ENCODE results near the gene FRK.

Gene FRK, protein sequence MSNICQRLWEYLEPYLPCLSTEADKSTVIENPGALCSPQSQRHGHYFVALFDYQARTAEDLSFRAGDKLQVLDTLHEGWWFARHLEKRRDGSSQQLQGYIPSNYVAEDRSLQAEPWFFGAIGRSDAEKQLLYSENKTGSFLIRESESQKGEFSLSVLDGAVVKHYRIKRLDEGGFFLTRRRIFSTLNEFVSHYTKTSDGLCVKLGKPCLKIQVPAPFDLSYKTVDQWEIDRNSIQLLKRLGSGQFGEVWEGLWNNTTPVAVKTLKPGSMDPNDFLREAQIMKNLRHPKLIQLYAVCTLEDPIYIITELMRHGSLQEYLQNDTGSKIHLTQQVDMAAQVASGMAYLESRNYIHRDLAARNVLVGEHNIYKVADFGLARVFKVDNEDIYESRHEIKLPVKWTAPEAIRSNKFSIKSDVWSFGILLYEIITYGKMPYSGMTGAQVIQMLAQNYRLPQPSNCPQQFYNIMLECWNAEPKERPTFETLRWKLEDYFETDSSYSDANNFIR

DNA sequence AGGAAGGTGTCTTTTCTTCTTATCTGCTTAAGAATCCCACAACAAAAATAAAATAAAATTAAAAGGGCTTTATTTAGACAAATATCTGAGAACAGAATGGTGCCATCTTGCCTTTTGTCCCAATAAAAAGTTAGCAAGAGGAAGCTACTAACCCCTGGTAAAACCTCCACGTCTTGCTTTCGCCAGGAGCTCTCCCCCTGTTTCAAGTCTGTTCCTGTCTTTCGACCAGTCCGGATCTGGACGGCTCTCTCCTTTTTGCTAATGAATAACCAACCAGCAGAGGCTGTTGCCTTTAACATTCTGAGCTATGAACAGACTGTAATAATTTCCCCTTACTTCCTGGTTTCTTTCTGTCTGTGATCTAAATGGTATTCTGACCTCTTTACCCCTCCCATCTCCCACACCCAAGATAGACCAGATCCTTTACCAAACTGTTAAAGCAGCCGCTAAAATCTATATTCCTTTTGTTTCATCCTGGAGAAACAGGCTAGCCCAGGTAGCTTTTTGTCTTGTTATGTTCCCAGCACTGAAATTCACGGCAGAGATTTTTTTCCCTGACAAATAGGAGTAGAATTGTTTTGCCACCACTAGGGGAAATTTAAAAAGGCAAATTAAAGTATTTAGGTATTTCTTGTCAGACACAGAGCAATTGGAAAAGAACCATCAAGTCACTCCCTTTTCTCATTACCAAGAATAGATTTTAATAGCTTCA is at the start of gene FRK:
Gene FRK (minus strand): TSS at position 320 of the 712 bp plus-strand sequence. CDS start 580 bp downstream, outside the sequence.
- peak; percentile 23 for DNase-seq (ENCODE audit: low read depth, low spot score)
- no peak within 1 kb of the TSS for H3K4me3 ChIP-seq (ENCODE audit: low read depth, low read length)
- TF ChIP-seq, protein P1, sequence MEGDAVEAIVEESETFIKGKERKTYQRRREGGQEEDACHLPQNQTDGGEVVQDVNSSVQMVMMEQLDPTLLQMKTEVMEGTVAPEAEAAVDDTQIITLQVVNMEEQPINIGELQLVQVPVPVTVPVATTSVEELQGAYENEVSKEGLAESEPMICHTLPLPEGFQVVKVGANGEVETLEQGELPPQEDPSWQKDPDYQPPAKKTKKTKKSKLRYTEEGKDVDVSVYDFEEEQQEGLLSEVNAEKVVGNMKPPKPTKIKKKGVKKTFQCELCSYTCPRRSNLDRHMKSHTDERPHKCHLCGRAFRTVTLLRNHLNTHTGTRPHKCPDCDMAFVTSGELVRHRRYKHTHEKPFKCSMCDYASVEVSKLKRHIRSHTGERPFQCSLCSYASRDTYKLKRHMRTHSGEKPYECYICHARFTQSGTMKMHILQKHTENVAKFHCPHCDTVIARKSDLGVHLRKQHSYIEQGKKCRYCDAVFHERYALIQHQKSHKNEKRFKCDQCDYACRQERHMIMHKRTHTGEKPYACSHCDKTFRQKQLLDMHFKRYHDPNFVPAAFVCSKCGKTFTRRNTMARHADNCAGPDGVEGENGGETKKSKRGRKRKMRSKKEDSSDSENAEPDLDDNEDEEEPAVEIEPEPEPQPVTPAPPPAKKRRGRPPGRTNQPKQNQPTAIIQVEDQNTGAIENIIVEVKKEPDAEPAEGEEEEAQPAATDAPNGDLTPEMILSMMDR (IDR thresholded peaks at IDR 0.05; ENCODE audit: low read depth, low read length) = no peak
- in situ Hi-C loops (cut with HindIII; ENCODE audit: low sequenced_read_pairs) = no loop called here

DNA sequence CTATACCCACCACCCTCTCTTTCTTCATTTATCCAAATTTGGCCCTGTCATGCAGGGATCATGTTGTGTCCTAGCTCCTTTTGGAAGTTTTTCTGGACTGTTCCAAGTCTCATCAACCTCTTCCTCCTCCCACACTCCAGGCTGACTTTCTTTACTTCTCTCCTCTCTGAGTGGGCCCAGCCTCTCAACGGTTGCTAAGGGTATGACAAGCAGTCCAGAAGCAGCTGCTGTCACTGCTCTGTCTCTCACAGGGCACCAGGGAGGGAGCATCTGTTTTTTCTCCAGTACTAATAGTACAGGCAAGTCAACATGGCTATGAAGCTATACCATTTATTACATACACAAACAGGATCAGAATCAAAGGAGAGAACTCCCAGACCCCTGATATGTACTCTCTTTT is 48.1 kb upstream of the FRK start:
- no peak overlapping the region for H3K4me3 ChIP-seq (ENCODE audit: low read depth, low read length)
- TF ChIP-seq, protein P1 (IDR thresholded peaks at IDR 0.05; ENCODE audit: low read depth, low read length) = no peak
- in situ Hi-C loops (cut with HindIII; ENCODE audit: low sequenced_read_pairs) = no loop called here
- no peak for DNase-seq (ENCODE audit: low read depth, low spot score)

DNA sequence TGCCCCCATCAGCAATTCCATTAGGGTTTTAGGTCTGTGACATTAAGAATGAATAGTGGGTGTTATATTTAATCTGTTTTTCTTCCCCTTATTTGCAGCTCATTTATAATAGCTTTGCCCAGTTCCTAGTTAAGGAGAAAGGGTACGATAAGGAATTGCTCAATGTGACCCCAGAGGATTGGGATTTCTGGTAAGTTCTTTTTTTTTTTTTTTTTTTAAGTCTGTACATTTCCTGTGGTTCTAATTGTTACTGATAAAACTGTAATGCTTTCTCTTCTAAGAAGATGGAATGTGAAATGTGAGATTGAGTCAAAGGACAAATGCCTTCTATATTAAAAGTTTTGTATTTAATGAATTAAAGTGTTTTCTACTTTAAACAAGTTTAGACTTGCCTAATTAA is 45.5 kb upstream of the FRK start:
- in situ Hi-C loops (cut with HindIII; ENCODE audit: low sequenced_read_pairs) = no loop called here
- TF ChIP-seq, protein P1 (IDR thresholded peaks at IDR 0.05; ENCODE audit: low read depth, low read length) = no peak
- DNase-seq (ENCODE audit: low read depth, low spot score) = peak; percentile 17
- no peak overlapping the region for H3K4me3 ChIP-seq (ENCODE audit: low read depth, low read length)

DNA sequence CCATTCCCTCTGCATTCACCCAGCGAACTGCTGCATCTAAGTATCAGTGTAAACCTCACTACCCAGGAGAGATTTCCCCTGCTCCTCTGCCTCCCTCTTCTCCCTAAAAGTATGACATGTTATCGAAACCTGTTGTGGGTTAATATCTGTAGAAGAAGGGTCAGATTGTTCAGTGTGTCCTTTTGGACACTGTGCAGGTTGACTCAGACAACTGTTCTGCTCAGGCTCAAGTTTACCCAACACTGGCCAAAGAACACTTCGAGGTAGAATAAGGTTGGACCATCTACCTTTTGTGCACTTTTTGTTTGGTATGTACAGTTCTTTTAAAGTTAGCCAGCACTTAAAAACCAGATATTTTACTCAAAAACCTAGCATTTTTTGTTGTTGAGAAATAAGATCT is 44.6 kb upstream of the FRK start:
- no peak for DNase-seq (ENCODE audit: low read depth, low spot score)
- TF ChIP-seq, protein P1 (IDR thresholded peaks at IDR 0.05; ENCODE audit: low read depth, low read length) = no peak
- in situ Hi-C loops (cut with HindIII; ENCODE audit: low sequenced_read_pairs) = no loop called here
- no peak overlapping the region for H3K4me3 ChIP-seq (ENCODE audit: low read depth, low read length)

DNA sequence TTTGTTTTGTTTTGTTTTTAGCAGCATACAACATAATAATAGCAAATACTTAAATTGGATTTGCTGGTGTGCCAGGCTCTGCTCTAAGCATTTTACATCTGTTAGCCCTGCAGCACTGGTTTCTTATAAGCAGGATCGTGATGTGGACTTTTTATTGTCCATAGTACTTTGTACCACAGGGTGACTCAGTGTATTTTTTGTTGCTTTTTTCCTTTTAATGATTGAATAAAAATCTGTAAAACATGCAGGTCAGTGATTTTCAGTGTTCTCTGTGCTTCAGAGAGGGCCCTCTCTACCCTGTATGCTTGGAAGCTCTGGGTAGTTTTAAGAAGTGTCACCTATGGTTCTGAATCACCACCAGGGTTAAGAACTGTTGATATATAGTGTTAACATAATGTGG is 43.9 kb upstream of the FRK start:
- in situ Hi-C loops (cut with HindIII; ENCODE audit: low sequenced_read_pairs) = no loop called here
- no peak overlapping the region for H3K4me3 ChIP-seq (ENCODE audit: low read depth, low read length)
- TF ChIP-seq, protein P1 (IDR thresholded peaks at IDR 0.05; ENCODE audit: low read depth, low read length) = no peak
- DNase-seq (ENCODE audit: low read depth, low spot score) = no peak

DNA sequence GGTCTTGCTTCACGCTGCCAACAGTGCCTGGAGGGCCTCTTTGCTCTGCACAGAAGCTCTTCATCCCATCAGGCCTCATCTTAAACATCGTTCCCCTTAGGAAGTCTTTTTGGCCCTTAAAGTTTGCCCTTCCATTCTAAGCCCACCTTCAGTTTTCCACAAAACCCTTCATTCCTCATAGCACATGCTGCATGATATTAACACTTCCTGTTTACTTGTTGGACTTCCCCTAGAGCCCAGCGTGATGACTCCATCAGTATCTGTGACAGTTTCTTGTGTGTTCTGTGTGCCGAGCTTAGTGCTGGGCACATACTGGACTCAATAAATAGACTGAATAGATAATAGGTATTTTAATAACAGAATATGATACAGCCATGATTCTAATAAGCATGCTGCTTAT is 42.2 kb upstream of the FRK start:
- DNase-seq (ENCODE audit: low read depth, low spot score) = no peak
- H3K4me3 ChIP-seq (ENCODE audit: low read depth, low read length) = no peak overlapping the region
- TF ChIP-seq, protein P1 (IDR thresholded peaks at IDR 0.05; ENCODE audit: low read depth, low read length) = no peak
- in situ Hi-C loops (cut with HindIII; ENCODE audit: low sequenced_read_pairs) = no loop called here
